GM11168 (cell line): ENCODE measurements around the gene ATG4D.
"Not testable (repeated sequence)": the region's sequence is repeated elsewhere in the genome, so short reads cannot be mapped to it uniquely, and the experiment has no call there.

ENCODE experiments used
- in situ Hi-C: fragments of 300-500 bp; cut with MboI; formaldehyde crosslinking; loops from one replicate; pipeline ENCODE4 v1.12.0; 2022; ENCODE audit warnings: low sequenced_read_pairs; ENCODE audit not compliant: unreplicated experiment

ATG4D gene

GRCh38 chr19:10550336-10550735 is 6.6 kb downstream of the ATG4D start:
- in situ Hi-C loops, result no loop called here

GRCh38 chr19:10551006-10551405 is 7.3 kb downstream of the ATG4D start:
- in situ Hi-C loops, result not testable (repeated sequence)

GRCh38 chr19:10551698-10552301 is 8.1 kb downstream of the ATG4D start:
- in situ Hi-C loops, result no loop called here

GRCh38 chr19:10552510-10553053 is 8.9 kb downstream of the ATG4D start:
- in situ Hi-C loops, result no loop called here

- in situ Hi-C loops, result no loop called here
Observed at GRCh38 chr19:10553087-10553667, 9.5 kb downstream of the ATG4D start.

GRCh38 chr19:10553943-10554381 is 10.3 kb downstream of the ATG4D start:
- in situ Hi-C loops, result no loop called here

- in situ Hi-C loops, result no loop called here
Observed at GRCh38 chr19:10554760-10555609, 11.3 kb downstream of the ATG4D start.

- in situ Hi-C loops, result no loop called here
Observed at GRCh38 chr19:10555610-10555973, 11.9 kb downstream of the ATG4D start.

GRCh38 chr19:10557603-10558197 is 14.0 kb downstream of the ATG4D start:
- in situ Hi-C loops, result no loop called here

GRCh38 chr19:10560154-10560553 is 16.4 kb downstream of the ATG4D start:
- in situ Hi-C loops, result no loop called here

- in situ Hi-C loops, result no loop called here
Observed at GRCh38 chr19:10562609-10563008, 18.9 kb downstream of the ATG4D start.

GRCh38 chr19:10565028-10565566 is 21.4 kb downstream of the ATG4D start:
- in situ Hi-C loops, result no loop called here

- in situ Hi-C loops, result no loop called here
Observed at GRCh38 chr19:10565567-10566407, 22.1 kb downstream of the ATG4D start, which contains the start of gene KRI1. KRI1 (minus strand) TSS chr19:10566010; CDS start chr19:10565999, 11 bp downstream.

GRCh38 chr19:10566408-10566657 is 22.6 kb downstream of the ATG4D start:
- in situ Hi-C loops, result no loop called here

- in situ Hi-C loops, result no loop called here
Observed at GRCh38 chr19:10566658-10567410, 23.1 kb downstream of the ATG4D start.

GRCh38 chr19:10567656-10568055 is 24.0 kb downstream of the ATG4D start:
- in situ Hi-C loops, result no loop called here

GRCh38 chr19:10568062-10568825 is 24.5 kb downstream of the ATG4D start:
- in situ Hi-C loops, result no loop called here
